HCT116 (cell line): ENCODE results near the gene KIR3DL1. TPM values are rescaled to one million over a fixed set of nuclear protein-coding genes. Genes with fewer than 3 reads are reported as not detected.

ENCODE experiments used
- ATAC-seq: fragments of 200-7000 bp; cut with Tn5 transposase; 2 replicates; pipeline ENCODE4 v1.9.1; 2020; ENCODE audit warnings: mild to moderate bottlenecking, moderate library complexity
- BruUV-seq: library from RNA; stranded (reverse); fragments of 400-500 nt; replicated peaks from 2 replicates; lab custom pipeline; 2021; lab: Mats Ljungman, UMichigan
- CTCF ChIA-PET: fragments of 300-600 bp; sonication (Branson Sonifier 250); formaldehyde crosslinking; loops from one replicate; lab custom pipeline; 2021; ENCODE audit warnings: antibody characterized with exemption; lab: Charles Lee
- POLR2A ChIA-PET: fragments of 300-600, 350-600 bp; sonication (Branson Sonifier 250); formaldehyde crosslinking; loops from one replicate; lab custom pipeline; 2021; ENCODE audit warnings: antibody characterized with exemption; lab: Charles Lee
- RAD21 ChIA-PET, 2 experiments: fragments of 300-600 bp; sonication (Branson Sonifier 250); formaldehyde crosslinking; loops; one replicate each; lab custom pipeline; 2023; ENCODE audit warnings: low total read pairs in 2 of 2; ENCODE audit not compliant: uncharacterized antibody in 2 of 2, unreplicated experiment in 2 of 2, low non-redundant PET in 1 of 2; lab: Charles Lee
- DNase-seq: peaks from one replicate; pipeline ENCODE4 v3.0.0-alpha.2; 2010; ENCODE audit warnings: low read depth, low spot score
- H2AFZ ChIP-seq: fragments of 200-600 bp; shearing (Covaris generic), sonication (generic); 2 replicates; pipeline ENCODE4 v1.6.1; 2017; ENCODE audit warnings: low read depth, mixed run types, mixed read lengths, antibody characterized with exemption, low read length; ENCODE audit not compliant: poor library complexity, severe bottlenecking
- H3K27ac ChIP-seq: 2 replicates; pipeline ENCODE4 v1.5.1; 2012; ENCODE audit warnings: low read depth, low read length
- H3K27me3 ChIP-seq: fragments of 200-600 bp; sonication (generic); 2 replicates; pipeline ENCODE4 v1.6.1; 2016; ENCODE audit warnings: mixed run types, low read length, mixed read lengths; ENCODE audit not compliant: insufficient read depth
- H3K36me3 ChIP-seq, 2 experiments: fragments of 200-500 bp in 1 of 2; fragments of 200-600 bp in 1 of 2; sonication (Bioruptor generic) in 1 of 2; sonication (generic) in 1 of 2; 2 replicates each; pipeline versions ENCODE4 v1.5.1 to v1.6.1; 2014 to 2016; ENCODE audit warnings: low read length in 2 of 2, inconsistent platforms in 1 of 2, mixed read lengths in 1 of 2, mixed run types in 1 of 2; ENCODE audit not compliant: insufficient read depth in 2 of 2, control insufficient read depth in 1 of 2
- H3K4me1 ChIP-seq, 2 experiments: fragments of 200-600 bp in 1 of 2; sonication (generic) in 1 of 2; 2 replicates each; pipeline versions ENCODE4 v1.5.1 to v1.6.1; 2012 to 2017; ENCODE audit warnings: low read length in 2 of 2, inconsistent platforms in 1 of 2, mild to moderate bottlenecking in 1 of 2, mixed read lengths in 1 of 2, mixed run types in 1 of 2, moderate library complexity in 1 of 2; ENCODE audit not compliant: insufficient read depth in 2 of 2, control insufficient read depth in 1 of 2
- H3K4me2 ChIP-seq: fragments of 200-600 bp; sonication (generic); 2 replicates; pipeline ENCODE4 v1.6.1; 2017; ENCODE audit warnings: mixed run types, low read length, mixed read lengths
- H3K4me3 ChIP-seq, 2 experiments: fragments of 200-600 bp in 1 of 2; sonication (generic) in 1 of 2; replicated peaks in 1 of 2; 2 replicates each; pipeline ENCODE4 v1.5.1; 2011 to 2016; ENCODE audit warnings: low read length in 2 of 2, control low read depth in 1 of 2, low read depth in 1 of 2, mild to moderate bottlenecking in 1 of 2, mixed read lengths in 1 of 2, mixed run types in 1 of 2
- H3K79me2 ChIP-seq: fragments of 200-600 bp; sonication (generic); 2 replicates; pipeline ENCODE4 v1.6.1; 2017; ENCODE audit warnings: mild to moderate bottlenecking, mixed run types, low read length, moderate library complexity, mixed read lengths; ENCODE audit not compliant: insufficient read depth
- H3K9ac ChIP-seq: fragments of 200-600 bp; sonication (generic); 2 replicates; pipeline ENCODE4 v1.6.1; 2016; ENCODE audit warnings: low read length, mixed read lengths
- H3K9me2 ChIP-seq: fragments of 200-600 bp; sonication (generic), shearing (Covaris generic); 2 replicates; pipeline ENCODE4 v1.6.1; 2017; ENCODE audit warnings: mixed run types, mild to moderate bottlenecking, moderate library complexity; ENCODE audit not compliant: insufficient read depth
- H3K9me3 ChIP-seq, 2 experiments: fragments of 200-500 bp in 1 of 2; fragments of 200-600 bp in 1 of 2; sonication (Bioruptor generic) in 1 of 2; sonication (generic) in 1 of 2; 2 replicates each; pipeline ENCODE4 v1.6.1; 2014 to 2017; ENCODE audit warnings: low read length in 2 of 2, mixed read lengths in 2 of 2, inconsistent platforms in 1 of 2, low read depth in 1 of 2, mild to moderate bottlenecking in 1 of 2, mixed run types in 1 of 2, moderate library complexity in 1 of 2; ENCODE audit not compliant: control insufficient read depth in 1 of 2, insufficient read depth in 1 of 2
- H4K20me1 ChIP-seq: fragments of 200-600 bp; sonication (generic), shearing (Covaris generic); 2 replicates; pipeline ENCODE4 v1.6.1; 2017; ENCODE audit warnings: mixed run types, mild to moderate bottlenecking, moderate library complexity; ENCODE audit not compliant: insufficient read depth
- CBX3 ChIP-seq: IDR thresholded peaks from 2 replicates; pipeline ENCODE4 v1.6.1; 2012; ENCODE audit warnings: low read depth
- CEBPB ChIP-seq: IDR thresholded peaks from 2 replicates; pipeline ENCODE4 v1.6.1; 2012; ENCODE audit warnings: low read depth
- EGR1 ChIP-seq: IDR thresholded peaks from 2 replicates; pipeline ENCODE4 v1.6.1; 2012; ENCODE audit warnings: low read depth
- ELF1 ChIP-seq: IDR thresholded peaks from 2 replicates; pipeline ENCODE4 v1.6.1; 2012; ENCODE audit warnings: low read depth, borderline replicate concordance
- EZH2phosphoT487 ChIP-seq: fragments of 200-600 bp; IDR thresholded peaks from 2 replicates; pipeline ENCODE4 v1.6.1; 2018; ENCODE audit warnings: antibody characterized with exemption, borderline replicate concordance
- FOSL1 ChIP-seq: IDR thresholded peaks from 2 replicates; pipeline ENCODE4 v1.6.1; 2012; ENCODE audit warnings: low read depth
- JUND ChIP-seq: IDR thresholded peaks from 2 replicates; pipeline ENCODE4 v1.6.1; 2012
- POLR2AphosphoS5 ChIP-seq: IDR thresholded peaks from 2 replicates; pipeline ENCODE4 v1.6.1; 2011; ENCODE audit warnings: mild to moderate bottlenecking, low read depth, low read length, moderate library complexity
- SIN3A ChIP-seq: IDR thresholded peaks from 2 replicates; pipeline ENCODE4 v1.6.1; 2012; ENCODE audit warnings: low read depth
- SP1 ChIP-seq: IDR thresholded peaks from 2 replicates; pipeline ENCODE4 v1.6.1; 2012; ENCODE audit warnings: low read depth
- SRF ChIP-seq: IDR thresholded peaks from 2 replicates; pipeline ENCODE4 v1.6.1; 2012; ENCODE audit warnings: low read depth
- TCF7L2 ChIP-seq: IDR thresholded peaks from 2 replicates; pipeline ENCODE4 v1.7.0; 2011; ENCODE audit warnings: borderline replicate concordance, inconsistent platforms; ENCODE audit not compliant: insufficient read depth, insufficient read length; ENCODE audit errors: extremely low read depth
- YY1 ChIP-seq: IDR thresholded peaks from 2 replicates; pipeline ENCODE4 v1.6.1; 2011; ENCODE audit warnings: low read length, low read depth, moderate library complexity, mild to moderate bottlenecking; ENCODE audit not compliant: insufficient replicate concordance; ENCODE audit errors: extremely low read depth
- ZFX ChIP-seq: fragments of 450-650 bp; IDR thresholded peaks from 2 replicates; pipeline ENCODE4 v1.6.1; 2017
- ZNF274 ChIP-seq: fragments of 200-500 bp; sonication (Bioruptor generic); IDR thresholded peaks from 2 replicates; pipeline ENCODE4 v1.6.1; 2014; ENCODE audit warnings: mild to moderate bottlenecking, low read depth, low read length, inconsistent platforms
- intact Hi-C: fragments of 100-400 bp; cut with micrococcal nuclease; formaldehyde crosslinking; loops from 2 replicates; pipeline ENCODE4 v1.10.0; 2022
- total RNA-seq: library from RNA; stranded (reverse); gene quantifications from one replicate; pipeline ENCODE4 v1.2.1, GENCODE V29; 2021; ENCODE audit not compliant: unreplicated experiment
- TF ChIP-seq, protein P1 (sequence below): IDR thresholded peaks from 2 replicates; pipeline ENCODE4 v1.6.1; 2012
- TF ChIP-seq, protein P2 (sequence below): IDR thresholded peaks from 2 replicates; pipeline ENCODE4 v1.6.1; 2012; ENCODE audit warnings: low read depth
- TF ChIP-seq, protein P3 (sequence below): IDR thresholded peaks from 2 replicates; pipeline ENCODE4 v1.6.1; 2011; ENCODE audit warnings: mild to moderate bottlenecking, low read length, moderate library complexity; ENCODE audit not compliant: insufficient replicate concordance; ENCODE audit errors: extremely low read depth
- TF ChIP-seq, protein P4 (sequence below): IDR thresholded peaks from 2 replicates; pipeline ENCODE4 v1.6.1; 2012

KIR3DL1 gene
- total RNA-seq, 1 experiment from 2014 or later, result not detected

DNA sequence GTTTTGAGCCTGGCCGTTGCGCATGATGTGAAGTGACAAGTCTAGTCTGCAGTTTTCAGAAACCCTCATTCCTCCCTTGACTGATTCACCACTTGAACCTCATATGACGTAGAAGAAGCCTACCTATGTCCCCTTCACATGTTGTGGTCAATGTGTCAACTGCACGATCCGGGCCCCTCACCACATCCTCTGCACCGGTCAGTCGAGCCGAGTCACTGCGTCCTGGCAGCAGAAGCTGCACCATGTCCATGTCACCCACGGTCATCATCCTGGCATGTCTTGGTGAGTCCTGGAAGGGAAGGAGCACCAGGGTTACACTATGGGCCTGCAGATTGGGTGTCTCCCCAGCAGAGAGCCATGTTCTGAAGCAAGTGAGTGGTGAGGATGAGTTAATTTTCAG is 12.9 kb upstream of the KIR3DL1 start, which contains the start of gene KIR2DL4:
Gene KIR2DL4 (plus strand): TSS at position 201 of the 400 bp plus-strand sequence. CDS start 42 bp downstream, at position 243.
- H4K20me1 ChIP-seq, result no peaks in the 10 kb centered on the region
- H2AFZ ChIP-seq, result no peak within 1 kb of the TSS
- no TSS peak for BruUV-seq
- ChIA-PET CTCF (no interaction called here), POLR2A (no interaction called here), RAD21 (no interaction called here)
- intact Hi-C loops, result no loop called here
- no peak for DNase-seq
- H3K9ac ChIP-seq, result no peak within 1 kb of the TSS
- no peak for TF ChIP-seq POLR2AphosphoS5
- no peak for TF ChIP-seq SRF
- TF ChIP-seq SP1, result no peak
- no peak for TF ChIP-seq CBX3
- TF ChIP-seq, protein P1, sequence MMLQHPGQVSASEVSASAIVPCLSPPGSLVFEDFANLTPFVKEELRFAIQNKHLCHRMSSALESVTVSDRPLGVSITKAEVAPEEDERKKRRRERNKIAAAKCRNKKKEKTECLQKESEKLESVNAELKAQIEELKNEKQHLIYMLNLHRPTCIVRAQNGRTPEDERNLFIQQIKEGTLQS, result no peak
- TF ChIP-seq, protein P2, sequence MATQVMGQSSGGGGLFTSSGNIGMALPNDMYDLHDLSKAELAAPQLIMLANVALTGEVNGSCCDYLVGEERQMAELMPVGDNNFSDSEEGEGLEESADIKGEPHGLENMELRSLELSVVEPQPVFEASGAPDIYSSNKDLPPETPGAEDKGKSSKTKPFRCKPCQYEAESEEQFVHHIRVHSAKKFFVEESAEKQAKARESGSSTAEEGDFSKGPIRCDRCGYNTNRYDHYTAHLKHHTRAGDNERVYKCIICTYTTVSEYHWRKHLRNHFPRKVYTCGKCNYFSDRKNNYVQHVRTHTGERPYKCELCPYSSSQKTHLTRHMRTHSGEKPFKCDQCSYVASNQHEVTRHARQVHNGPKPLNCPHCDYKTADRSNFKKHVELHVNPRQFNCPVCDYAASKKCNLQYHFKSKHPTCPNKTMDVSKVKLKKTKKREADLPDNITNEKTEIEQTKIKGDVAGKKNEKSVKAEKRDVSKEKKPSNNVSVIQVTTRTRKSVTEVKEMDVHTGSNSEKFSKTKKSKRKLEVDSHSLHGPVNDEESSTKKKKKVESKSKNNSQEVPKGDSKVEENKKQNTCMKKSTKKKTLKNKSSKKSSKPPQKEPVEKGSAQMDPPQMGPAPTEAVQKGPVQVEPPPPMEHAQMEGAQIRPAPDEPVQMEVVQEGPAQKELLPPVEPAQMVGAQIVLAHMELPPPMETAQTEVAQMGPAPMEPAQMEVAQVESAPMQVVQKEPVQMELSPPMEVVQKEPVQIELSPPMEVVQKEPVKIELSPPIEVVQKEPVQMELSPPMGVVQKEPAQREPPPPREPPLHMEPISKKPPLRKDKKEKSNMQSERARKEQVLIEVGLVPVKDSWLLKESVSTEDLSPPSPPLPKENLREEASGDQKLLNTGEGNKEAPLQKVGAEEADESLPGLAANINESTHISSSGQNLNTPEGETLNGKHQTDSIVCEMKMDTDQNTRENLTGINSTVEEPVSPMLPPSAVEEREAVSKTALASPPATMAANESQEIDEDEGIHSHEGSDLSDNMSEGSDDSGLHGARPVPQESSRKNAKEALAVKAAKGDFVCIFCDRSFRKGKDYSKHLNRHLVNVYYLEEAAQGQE, result no peak
- TF ChIP-seq, protein P3, sequence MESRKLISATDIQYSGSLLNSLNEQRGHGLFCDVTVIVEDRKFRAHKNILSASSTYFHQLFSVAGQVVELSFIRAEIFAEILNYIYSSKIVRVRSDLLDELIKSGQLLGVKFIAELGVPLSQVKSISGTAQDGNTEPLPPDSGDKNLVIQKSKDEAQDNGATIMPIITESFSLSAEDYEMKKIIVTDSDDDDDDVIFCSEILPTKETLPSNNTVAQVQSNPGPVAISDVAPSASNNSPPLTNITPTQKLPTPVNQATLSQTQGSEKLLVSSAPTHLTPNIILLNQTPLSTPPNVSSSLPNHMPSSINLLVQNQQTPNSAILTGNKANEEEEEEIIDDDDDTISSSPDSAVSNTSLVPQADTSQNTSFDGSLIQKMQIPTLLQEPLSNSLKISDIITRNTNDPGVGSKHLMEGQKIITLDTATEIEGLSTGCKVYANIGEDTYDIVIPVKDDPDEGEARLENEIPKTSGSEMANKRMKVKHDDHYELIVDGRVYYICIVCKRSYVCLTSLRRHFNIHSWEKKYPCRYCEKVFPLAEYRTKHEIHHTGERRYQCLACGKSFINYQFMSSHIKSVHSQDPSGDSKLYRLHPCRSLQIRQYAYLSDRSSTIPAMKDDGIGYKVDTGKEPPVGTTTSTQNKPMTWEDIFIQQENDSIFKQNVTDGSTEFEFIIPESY, result no peak
- no peak for TF ChIP-seq YY1
- TF ChIP-seq FOSL1, result no peak
- no peak for TF ChIP-seq ELF1
- no peak for TF ChIP-seq TCF7L2
- no peak for TF ChIP-seq SIN3A
- TF ChIP-seq, protein P4, sequence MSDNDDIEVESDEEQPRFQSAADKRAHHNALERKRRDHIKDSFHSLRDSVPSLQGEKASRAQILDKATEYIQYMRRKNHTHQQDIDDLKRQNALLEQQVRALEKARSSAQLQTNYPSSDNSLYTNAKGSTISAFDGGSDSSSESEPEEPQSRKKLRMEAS, result no peak
- TF ChIP-seq ZFX, result no peak
- TF ChIP-seq CEBPB, result no peak
- no peak for TF ChIP-seq JUND
- no peak for TF ChIP-seq ZNF274
- no peak for TF ChIP-seq EGR1
- no peak for TF ChIP-seq EZH2phosphoT487
- H3K27me3 ChIP-seq, result peaks cover 18% of the 10 kb centered on the region; the same call in 1 of the 2 replicates
- no peaks in the 10 kb centered on the region for H3K4me1 ChIP-seq
- H3K4me2 ChIP-seq, result no peak within 1 kb of the TSS
- no peaks in the 10 kb centered on the region for H3K9me2 ChIP-seq
- no peak within 1 kb of the TSS for H3K27ac ChIP-seq
- H3K9me3 ChIP-seq, result peaks cover 0 to 3% of the 10 kb centered on the region in 2 experiments; a peak in 1 of 4 replicates
- no peak for ATAC-seq
- H3K36me3 ChIP-seq, result no peaks in the 10 kb centered on the region
- H3K79me2 ChIP-seq, result no peaks in the 10 kb centered on the region
- no peak within 1 kb of the TSS for H3K4me3 ChIP-seq
